GM13976 (cell line): ENCODE measurements around the gene CPS1.

Source experiments
- DNase-seq: peaks from one replicate; pipeline ENCODE4 v3.0.0; 2012; ENCODE audit warnings: low spot score
- in situ Hi-C: fragments of 300-500 bp; cut with MboI; formaldehyde crosslinking; loops from one replicate; pipeline ENCODE4 v1.12.0; 2022; ENCODE audit warnings: low sequenced_read_pairs, mixed read lengths, inconsistent platforms; ENCODE audit not compliant: unreplicated experiment
- TF ChIP-seq, protein P1 (sequence below): IDR thresholded peaks from 2 replicates; pipeline ENCODE4 v1.5.1; 2012; ENCODE audit warnings: borderline replicate concordance, mild to moderate bottlenecking; ENCODE audit not compliant: insufficient read depth; ENCODE audit errors: extremely low read depth, missing control alignments, control extremely low read depth

CPS1 gene

DNA sequence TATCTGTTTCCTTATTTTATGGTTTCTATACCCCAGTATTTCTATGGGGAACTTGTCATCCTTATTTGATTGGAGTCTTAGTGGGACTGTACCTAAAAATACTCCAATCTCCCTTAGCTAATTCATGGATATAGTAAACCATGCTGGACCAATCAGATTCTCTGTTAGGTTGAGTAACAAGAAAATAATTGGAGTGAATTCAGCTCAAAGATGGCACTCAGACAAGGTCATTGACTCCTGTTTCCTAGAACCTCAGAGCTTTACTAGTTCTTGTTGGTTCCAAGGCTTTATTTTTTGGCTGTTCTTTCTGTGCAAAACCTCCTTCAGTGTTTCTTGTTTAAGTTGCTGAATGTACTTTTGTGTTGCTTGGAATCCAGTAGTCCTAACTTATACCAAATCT is 31.9 kb upstream of the CPS1 start:
- TF ChIP-seq, protein P1, sequence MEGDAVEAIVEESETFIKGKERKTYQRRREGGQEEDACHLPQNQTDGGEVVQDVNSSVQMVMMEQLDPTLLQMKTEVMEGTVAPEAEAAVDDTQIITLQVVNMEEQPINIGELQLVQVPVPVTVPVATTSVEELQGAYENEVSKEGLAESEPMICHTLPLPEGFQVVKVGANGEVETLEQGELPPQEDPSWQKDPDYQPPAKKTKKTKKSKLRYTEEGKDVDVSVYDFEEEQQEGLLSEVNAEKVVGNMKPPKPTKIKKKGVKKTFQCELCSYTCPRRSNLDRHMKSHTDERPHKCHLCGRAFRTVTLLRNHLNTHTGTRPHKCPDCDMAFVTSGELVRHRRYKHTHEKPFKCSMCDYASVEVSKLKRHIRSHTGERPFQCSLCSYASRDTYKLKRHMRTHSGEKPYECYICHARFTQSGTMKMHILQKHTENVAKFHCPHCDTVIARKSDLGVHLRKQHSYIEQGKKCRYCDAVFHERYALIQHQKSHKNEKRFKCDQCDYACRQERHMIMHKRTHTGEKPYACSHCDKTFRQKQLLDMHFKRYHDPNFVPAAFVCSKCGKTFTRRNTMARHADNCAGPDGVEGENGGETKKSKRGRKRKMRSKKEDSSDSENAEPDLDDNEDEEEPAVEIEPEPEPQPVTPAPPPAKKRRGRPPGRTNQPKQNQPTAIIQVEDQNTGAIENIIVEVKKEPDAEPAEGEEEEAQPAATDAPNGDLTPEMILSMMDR, result no peak
- DNase-seq, result no peak
- in situ Hi-C loops, result no loop called here

DNA sequence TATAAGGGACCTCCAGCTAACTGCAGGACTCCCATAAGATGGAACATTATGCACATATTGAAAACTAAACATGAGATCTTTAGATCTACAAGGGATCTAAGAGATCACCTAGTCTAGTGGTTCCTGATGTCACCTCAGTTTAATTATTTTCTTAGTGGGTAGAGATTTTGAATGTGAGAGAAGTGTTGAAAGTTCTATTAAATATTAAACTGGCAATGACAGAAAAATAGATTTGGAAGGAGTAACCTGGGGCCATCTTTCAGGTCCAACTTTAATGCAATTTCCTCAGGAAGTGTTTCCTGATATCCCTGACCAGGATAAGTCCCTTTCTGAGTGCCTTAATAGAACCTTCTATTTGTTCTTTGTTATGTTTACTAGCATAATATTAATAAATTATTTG is 29.1 kb upstream of the CPS1 start:
- in situ Hi-C loops, result no loop called here
- DNase-seq, result no peak
- TF ChIP-seq, protein P1, result no peak

DNA sequence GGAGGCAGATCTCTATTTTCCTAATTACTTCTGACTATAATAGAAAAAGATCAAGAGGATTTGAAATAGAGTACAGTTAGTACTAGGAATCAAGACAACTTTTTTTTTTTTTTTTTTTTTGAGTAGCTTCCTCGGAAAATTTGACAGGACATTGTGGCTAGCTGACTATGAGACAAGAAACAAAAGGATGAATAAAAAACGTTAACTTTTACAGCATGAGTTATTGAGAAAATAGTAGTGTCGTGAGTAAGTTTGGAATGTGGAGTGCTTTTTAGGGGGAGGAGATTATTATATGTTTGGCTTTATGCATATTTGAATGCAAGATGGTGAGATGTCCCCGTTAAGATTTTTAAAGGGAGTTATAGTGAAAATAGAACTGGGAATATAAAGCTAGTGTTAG is 27.7 kb upstream of the CPS1 start:
- TF ChIP-seq, protein P1, result no peak
- in situ Hi-C loops, result no loop called here
- DNase-seq, result no peak

DNA sequence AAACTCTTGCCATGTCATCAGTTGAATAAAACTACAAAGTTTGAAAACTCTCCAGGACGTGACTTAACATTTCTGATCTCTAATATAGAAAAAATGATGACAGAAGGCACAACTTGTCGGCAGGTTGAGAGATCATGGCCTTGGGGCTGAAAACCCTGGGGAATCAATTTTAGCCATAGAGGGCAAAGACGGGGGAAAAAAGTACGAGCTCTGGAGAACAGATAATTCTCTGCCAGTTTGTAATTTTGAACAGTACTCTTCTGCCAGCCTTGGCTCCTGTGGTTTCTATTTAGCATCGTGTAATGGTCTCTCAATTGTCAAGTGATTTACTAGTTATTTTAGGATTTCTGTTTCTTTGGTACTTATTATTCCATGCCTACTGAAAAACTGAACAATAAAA is 25.3 kb upstream of the CPS1 start:
- in situ Hi-C loops, result no loop called here
- TF ChIP-seq, protein P1, result no peak
- DNase-seq, result no peak

DNA sequence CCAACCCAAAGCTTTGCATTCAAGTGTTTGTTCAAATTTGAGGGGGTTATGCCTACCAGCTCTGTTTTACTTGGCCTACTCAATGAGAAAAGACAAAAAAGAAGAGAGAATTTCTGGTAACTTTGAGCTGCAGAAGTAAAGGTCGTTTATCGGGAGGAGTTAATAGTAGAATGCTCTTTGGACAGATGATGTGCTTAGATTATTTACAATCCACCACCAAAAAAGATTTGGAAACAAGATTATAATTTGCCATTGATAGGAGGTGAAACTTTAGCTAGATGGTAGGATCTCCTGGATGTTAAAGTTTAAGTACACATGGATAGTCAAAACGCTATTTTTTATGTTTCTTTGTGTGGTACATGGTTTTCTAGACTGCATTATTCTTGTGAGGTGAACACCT is 24.9 kb upstream of the CPS1 start:
- in situ Hi-C loops, result no loop called here
- TF ChIP-seq, protein P1, result no peak
- no peak for DNase-seq

DNA sequence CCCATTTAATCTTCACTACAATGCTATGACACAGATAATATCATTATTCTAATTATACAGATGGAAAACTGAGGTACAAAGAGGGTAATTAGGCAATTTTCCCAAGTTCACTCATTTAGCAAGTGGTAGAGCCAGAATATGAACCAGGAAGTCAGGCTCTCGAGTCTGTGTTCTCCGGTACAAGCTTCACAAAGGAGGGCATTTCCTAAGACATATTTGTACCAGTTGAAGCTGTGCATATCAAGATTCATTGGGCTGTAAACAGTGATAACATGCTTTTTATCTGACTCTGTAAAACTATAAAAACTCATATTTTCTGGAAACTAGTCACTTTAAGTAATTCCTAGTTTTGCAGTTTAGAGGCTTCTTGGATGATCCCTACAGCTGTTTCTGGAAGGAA is 23.0 kb upstream of the CPS1 start:
- in situ Hi-C loops, result no loop called here
- DNase-seq, result no peak
- TF ChIP-seq, protein P1, result no peak

DNA sequence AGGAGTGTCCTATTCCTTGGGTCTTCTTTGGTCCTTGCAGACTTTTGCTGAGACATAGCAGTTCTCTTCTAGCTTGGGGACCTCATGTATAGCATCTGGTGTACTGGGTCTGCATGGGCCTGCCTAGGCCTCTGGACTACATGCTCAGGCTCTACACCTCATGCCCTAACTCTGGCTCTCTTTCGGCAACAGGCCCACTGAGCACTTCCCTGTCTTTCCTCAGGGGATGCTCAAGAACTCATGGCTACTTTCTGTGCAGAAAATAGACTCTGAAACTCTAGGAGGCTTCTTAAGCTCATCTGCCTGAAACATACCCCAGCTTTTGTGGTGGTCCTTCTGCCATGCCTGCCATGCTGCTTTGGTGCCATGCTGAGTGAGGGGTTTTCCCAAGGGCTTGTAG is 21.5 kb upstream of the CPS1 start:
- TF ChIP-seq, protein P1, result no peak
- DNase-seq, result no peak
- in situ Hi-C loops, result no loop called here
